H7 (cell line): ENCODE results near the gene DLEU7. TPM values are rescaled to one million over a fixed set of nuclear protein-coding genes. Genes with fewer than 3 reads are reported as not detected.
A peak's percentile ranks its signal among the peaks of the same experiment; 100 is the strongest.

Experiments
- DNase-seq: peaks from one replicate; pipeline ENCODE4 v3.0.0; 2012
- H3K27me3 ChIP-seq: 2 replicates; pipeline ENCODE4 v1.6.0; 2011; ENCODE audit warnings: mild to moderate bottlenecking, low read length; ENCODE audit not compliant: control insufficient read depth, insufficient read depth
- H3K36me3 ChIP-seq: replicated peaks from 2 replicates; pipeline ENCODE4 v1.5.1; 2011; ENCODE audit warnings: low read length; ENCODE audit not compliant: control insufficient read depth, insufficient read depth
- H3K4me3 ChIP-seq: 2 replicates; pipeline ENCODE4 v1.5.1; 2011; ENCODE audit warnings: low read depth, mild to moderate bottlenecking, control low read depth, low read length, moderate library complexity; ENCODE audit not compliant: insufficient read depth
- total RNA-seq: library from RNA; depleted of rRNA; stranded (reverse); fragments of >200 nt; shearing (Covaris generic); gene quantifications from 2 replicates; pipeline ENCODE4 v1.2.3, GENCODE V29; 2014

DLEU7 gene
- total RNA-seq, 1 experiment from 2014 or later = 4.6 TPM

GRCh38 chr13:50829896-50830295, 13.6 kb downstream of the DLEU7 start:
- H3K4me3 ChIP-seq = no peak overlapping the region
- no peaks in the 10 kb centered on the region for H3K27me3 ChIP-seq
- no peak for DNase-seq
- H3K36me3 ChIP-seq = no peaks in the 10 kb centered on the region

GRCh38 chr13:50829226-50829625, 14.3 kb downstream of the DLEU7 start:
- Histone ChIP-seq H3K4me3 (no peak overlapping the region), H3K27me3 (no peaks in the 10 kb centered on the region), H3K36me3 (no peaks in the 10 kb centered on the region)
- DNase-seq = no peak

GRCh38 chr13:50826035-50826434, 17.5 kb downstream of the DLEU7 start:
- no peak for DNase-seq
- H3K36me3 ChIP-seq = no peaks in the 10 kb centered on the region
- no peak overlapping the region for H3K4me3 ChIP-seq
- H3K27me3 ChIP-seq = no peaks in the 10 kb centered on the region

GRCh38 chr13:50812242-50812641, 31.2 kb downstream of the DLEU7 start:
- DNase-seq = no peak
- H3K36me3 ChIP-seq = no peaks in the 10 kb centered on the region
- no peak overlapping the region for H3K4me3 ChIP-seq
- no peaks in the 10 kb centered on the region for H3K27me3 ChIP-seq

GRCh38 chr13:50810998-50811397, 32.5 kb downstream of the DLEU7 start:
- no peak for DNase-seq
- no peaks in the 10 kb centered on the region for H3K36me3 ChIP-seq
- no peak overlapping the region for H3K4me3 ChIP-seq
- H3K27me3 ChIP-seq = no peaks in the 10 kb centered on the region

- H3K27me3 ChIP-seq = no peaks in the 10 kb centered on the region
- H3K4me3 ChIP-seq = no peak overlapping the region
- DNase-seq = no peak
- H3K36me3 ChIP-seq = no peaks in the 10 kb centered on the region
Measured at GRCh38 chr13:50810468-50810867, 33.0 kb downstream of the DLEU7 start.

GRCh38 chr13:50809133-50810090, 34.1 kb downstream of the DLEU7 start:
- Histone ChIP-seq H3K4me3 (no peak overlapping the region), H3K36me3 (no peaks in the 10 kb centered on the region), H3K27me3 (no peaks in the 10 kb centered on the region)
- DNase-seq = no peak

- no peaks in the 10 kb centered on the region for H3K27me3 ChIP-seq
- DNase-seq = no peak
- H3K36me3 ChIP-seq = no peaks in the 10 kb centered on the region
- H3K4me3 ChIP-seq = no peak overlapping the region
Measured at GRCh38 chr13:50805805-50806204, 37.7 kb downstream of the DLEU7 start.

GRCh38 chr13:50801087-50801931, 42.2 kb downstream of the DLEU7 start:
- Histone ChIP-seq H3K36me3 (no peaks in the 10 kb centered on the region), H3K27me3 (no peaks in the 10 kb centered on the region), H3K4me3 (no peak overlapping the region)
- peak; percentile 43 for DNase-seq

- Histone ChIP-seq H3K36me3 (no peaks in the 10 kb centered on the region), H3K27me3 (no peaks in the 10 kb centered on the region), H3K4me3 (no peak overlapping the region)
- DNase-seq = no peak
Measured at GRCh38 chr13:50800091-50800739, 43.3 kb downstream of the DLEU7 start.

GRCh38 chr13:50798923-50799322, 44.6 kb downstream of the DLEU7 start:
- H3K4me3 ChIP-seq = no peak overlapping the region
- no peaks in the 10 kb centered on the region for H3K27me3 ChIP-seq
- no peaks in the 10 kb centered on the region for H3K36me3 ChIP-seq
- DNase-seq = no peak

GRCh38 chr13:50797091-50797490, 46.4 kb downstream of the DLEU7 start:
- no peak for DNase-seq
- H3K36me3 ChIP-seq = no peaks in the 10 kb centered on the region
- no peaks in the 10 kb centered on the region for H3K27me3 ChIP-seq
- no peak overlapping the region for H3K4me3 ChIP-seq

GRCh38 chr13:50796463-50796862, 47.0 kb downstream of the DLEU7 start:
- DNase-seq = no peak
- H3K27me3 ChIP-seq = no peaks in the 10 kb centered on the region
- H3K36me3 ChIP-seq = no peaks in the 10 kb centered on the region
- H3K4me3 ChIP-seq = no peak overlapping the region

- H3K4me3 ChIP-seq = no peak overlapping the region
- DNase-seq = no peak
- no peaks in the 10 kb centered on the region for H3K27me3 ChIP-seq
- no peaks in the 10 kb centered on the region for H3K36me3 ChIP-seq
Measured at GRCh38 chr13:50794226-50794625, 49.3 kb downstream of the DLEU7 start.
